MM.1S (cell line): Measurements from ENCODE around the gene CMIP.

ENCODE experiments used
- CTCF ChIP-seq: fragments of 300-600 bp; sonication (generic); IDR thresholded peaks from 2 replicates; pipeline ENCODE4 v1.5.1; 2016; ENCODE audit warnings: antibody characterized with exemption, low read length, mixed read lengths
- EZH2 ChIP-seq: fragments of 300-600 bp; sonication (generic); optimal IDR thresholded peaks from 2 replicates; pipeline ENCODE3; 2017; ENCODE audit warnings: low read depth, mild to moderate bottlenecking, antibody characterized with exemption, low read length, mixed read lengths

DNA sequence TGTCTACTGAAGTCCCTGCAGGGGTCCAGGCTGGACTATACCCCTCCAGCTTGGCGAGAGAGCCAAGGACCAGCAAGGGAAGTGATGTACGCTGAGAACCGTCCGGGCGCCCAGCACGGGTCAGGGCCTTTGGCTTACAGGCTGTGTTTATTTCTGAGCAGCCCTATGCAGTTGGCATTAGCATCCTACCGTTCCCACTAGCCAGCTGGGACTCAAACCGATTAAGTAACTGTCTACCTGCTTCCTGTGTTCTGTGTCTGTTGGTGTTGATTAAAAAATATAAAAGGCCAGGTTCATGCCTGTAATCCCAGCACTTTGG, 73.8 kb downstream of the CMIP start:
- TF ChIP-seq EZH2 (no peak), CTCF (no peak)
